ENCODE results near the gene MDM1.

- TF ChIP-seq POLR2A (IDR thresholded peaks at IDR 0.05; ENCODE audit: low read length) (no peak), GATA1 (IDR thresholded peaks at IDR 0.05; ENCODE audit: low read depth, low read length) (no peak)
Observed at GRCh38 chr12:68269779-68270178, 62.4 kb downstream of the MDM1 start.
